Measurements from ENCODE around the gene WTIP. TPM values are rescaled to one million over a fixed set of nuclear protein-coding genes. Genes with fewer than 3 reads are reported as not detected.

Gene WTIP
- total and polyA plus RNA-seq, 2 of the 13 experiments (the other 11 are each of a cell fraction or from before 2014, with no cell fraction given): 15.0 to 18.1 TPM

DNA sequence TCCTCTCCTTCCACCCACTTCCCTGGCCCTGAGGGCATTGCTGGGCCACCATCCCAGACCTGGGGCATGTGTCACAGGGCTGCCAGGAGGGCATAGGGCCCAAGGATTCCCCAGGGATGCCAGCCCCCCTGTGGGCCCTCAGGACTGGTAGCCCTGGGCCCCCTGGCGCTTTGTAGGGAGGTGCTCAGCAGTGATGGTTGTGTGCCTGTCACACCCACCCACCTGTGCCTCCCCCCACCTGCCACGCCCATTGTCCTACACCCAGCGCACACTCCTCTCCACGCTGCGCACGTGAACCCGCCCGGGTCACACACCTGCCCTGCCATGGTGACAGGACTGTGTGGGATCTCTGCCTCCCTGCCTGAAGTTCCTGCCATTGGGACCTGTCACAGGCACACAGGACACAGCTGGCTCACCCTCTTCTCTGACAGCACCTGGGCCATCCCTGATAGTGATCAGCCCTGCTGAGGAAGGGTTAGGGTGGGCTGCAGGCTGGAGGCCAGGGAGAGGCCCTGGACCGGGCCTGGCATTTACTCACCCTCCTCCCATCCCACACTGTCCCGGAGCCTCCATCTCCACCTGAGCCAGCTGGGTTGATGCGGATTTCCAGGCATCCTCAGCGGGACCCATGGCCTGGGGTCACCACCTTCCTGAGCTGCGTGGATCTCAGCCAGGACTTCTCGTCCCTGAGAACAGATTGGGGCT is 23.9 kb downstream of the WTIP start:
- no peak for DNase-seq (ENCODE audit: low spot score)
- in situ Hi-C loops (cut with HindIII; ENCODE audit: extremely low pct_ligation_motif_present, low pct_unique_long_range_greater_than_20kb): loop anchor here (10.0 kb wide), 1 partner anchor 209 kb away; no protein-coding TSS in a partner anchor
- no peak for ATAC-seq
- peaks cover 24% of the 10 kb centered on the region for H3K4me1 ChIP-seq (ENCODE audit: insufficient read depth, low read length)
- no peak overlapping the region for H3K4me3 ChIP-seq (replicated peaks in 1 of 3; ENCODE audit: insufficient read depth in 1 of 3, low read depth in 2 of 3, low read length in 3 of 3)
- TF ChIP-seq TCF12 (IDR thresholded peaks at IDR 0.05) (no peak), TCF12 (CRISPR knock-in tag; IDR thresholded peaks at IDR 0.05) (no peak), ZNF703 (CRISPR knock-in tag; IDR thresholded peaks at IDR 0.05; ENCODE audit: borderline replicate concordance) (no peak), GABPA (IDR thresholded peaks at IDR 0.05; ENCODE audit: low read depth, low read length) (no peak), GABPA (CRISPR knock-in tag; IDR thresholded peaks at IDR 0.05; ENCODE audit: low read depth) (no peak), SUZ12 (IDR thresholded peaks at IDR 0.05; ENCODE audit: low read depth, low read length) (no peak), PHF8 (CRISPR knock-in tag; IDR thresholded peaks at IDR 0.05) (no peak), TSC22D2 (CRISPR knock-in tag; IDR thresholded peaks at IDR 0.05; ENCODE audit: borderline replicate concordance) (no peak), ZNF180 (CRISPR knock-in tag; IDR thresholded peaks at IDR 0.05; ENCODE audit: borderline replicate concordance, low read depth) (no peak), MIER3 (CRISPR knock-in tag; IDR thresholded peaks at IDR 0.05; ENCODE audit: borderline replicate concordance) (no peak), BCL3 (CRISPR knock-in tag; IDR thresholded peaks at IDR 0.05) (no peak), CSRNP1 (CRISPR knock-in tag; IDR thresholded peaks at IDR 0.05) (no peak), SMAD9 (CRISPR knock-in tag; IDR thresholded peaks at IDR 0.05) (no peak)
- TF ChIP-seq, protein P1, sequence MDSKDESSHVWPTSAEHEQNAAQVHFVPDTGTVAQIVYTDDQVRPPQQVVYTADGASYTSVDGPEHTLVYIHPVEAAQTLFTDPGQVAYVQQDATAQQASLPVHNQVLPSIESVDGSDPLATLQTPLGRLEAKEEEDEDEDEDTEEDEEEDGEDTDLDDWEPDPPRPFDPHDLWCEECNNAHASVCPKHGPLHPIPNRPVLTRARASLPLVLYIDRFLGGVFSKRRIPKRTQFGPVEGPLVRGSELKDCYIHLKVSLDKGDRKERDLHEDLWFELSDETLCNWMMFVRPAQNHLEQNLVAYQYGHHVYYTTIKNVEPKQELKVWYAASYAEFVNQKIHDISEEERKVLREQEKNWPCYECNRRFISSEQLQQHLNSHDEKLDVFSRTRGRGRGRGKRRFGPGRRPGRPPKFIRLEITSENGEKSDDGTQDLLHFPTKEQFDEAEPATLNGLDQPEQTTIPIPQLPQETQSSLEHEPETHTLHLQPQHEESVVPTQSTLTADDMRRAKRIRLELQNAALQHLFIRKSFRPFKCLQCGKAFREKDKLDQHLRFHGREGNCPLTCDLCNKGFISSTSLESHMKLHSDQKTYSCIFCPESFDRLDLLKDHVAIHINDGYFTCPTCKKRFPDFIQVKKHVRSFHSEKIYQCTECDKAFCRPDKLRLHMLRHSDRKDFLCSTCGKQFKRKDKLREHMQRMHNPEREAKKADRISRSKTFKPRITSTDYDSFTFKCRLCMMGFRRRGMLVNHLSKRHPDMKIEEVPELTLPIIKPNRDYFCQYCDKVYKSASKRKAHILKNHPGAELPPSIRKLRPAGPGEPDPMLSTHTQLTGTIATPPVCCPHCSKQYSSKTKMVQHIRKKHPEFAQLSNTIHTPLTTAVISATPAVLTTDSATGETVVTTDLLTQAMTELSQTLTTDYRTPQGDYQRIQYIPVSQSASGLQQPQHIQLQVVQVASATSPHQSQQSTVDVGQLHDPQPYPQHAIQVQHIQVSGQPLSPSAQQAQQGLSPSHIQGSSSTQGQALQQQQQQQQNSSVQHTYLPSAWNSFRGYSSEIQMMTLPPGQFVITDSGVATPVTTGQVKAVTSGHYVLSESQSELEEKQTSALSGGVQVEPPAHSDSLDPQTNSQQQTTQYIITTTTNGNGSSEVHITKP (CRISPR knock-in tag; IDR thresholded peaks at IDR 0.05; ENCODE audit: low read depth): no peak
- TF ChIP-seq, protein P2, sequence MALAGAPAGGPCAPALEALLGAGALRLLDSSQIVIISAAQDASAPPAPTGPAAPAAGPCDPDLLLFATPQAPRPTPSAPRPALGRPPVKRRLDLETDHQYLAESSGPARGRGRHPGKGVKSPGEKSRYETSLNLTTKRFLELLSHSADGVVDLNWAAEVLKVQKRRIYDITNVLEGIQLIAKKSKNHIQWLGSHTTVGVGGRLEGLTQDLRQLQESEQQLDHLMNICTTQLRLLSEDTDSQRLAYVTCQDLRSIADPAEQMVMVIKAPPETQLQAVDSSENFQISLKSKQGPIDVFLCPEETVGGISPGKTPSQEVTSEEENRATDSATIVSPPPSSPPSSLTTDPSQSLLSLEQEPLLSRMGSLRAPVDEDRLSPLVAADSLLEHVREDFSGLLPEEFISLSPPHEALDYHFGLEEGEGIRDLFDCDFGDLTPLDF (CRISPR knock-in tag; IDR thresholded peaks at IDR 0.05): no peak
- no peak overlapping the region for H3K9ac ChIP-seq (ENCODE audit: insufficient read depth, low read depth, low read length)
- 79% methylated on average over 12 of the region's 14 CpGs for WGBS (ENCODE audit: low lambda C conversion rate)
- no peak overlapping the region for H2AFZ ChIP-seq (ENCODE audit: low read length)
- no peak overlapping the region for H3K4me2 ChIP-seq (ENCODE audit: low read depth, low read length)
- CTCF ChIA-PET (ENCODE audit: low intra/inter-chr PET ratio, low total read pairs): no interaction called here
- no peaks in the 10 kb centered on the region for H3K9me3 ChIP-seq (ENCODE audit: low read length)
- no peak for FAIRE-seq
- H4K20me1 ChIP-seq (ENCODE audit: insufficient read depth, low read length): no peaks in the 10 kb centered on the region
- BruUV-seq (replicated peaks): no TSS peak
- H3K36me3 ChIP-seq (replicated peaks in 1 of 2; ENCODE audit: control insufficient read depth in 1 of 2, insufficient read depth in 2 of 2, low read length in 2 of 2): no peaks in the 10 kb centered on the region
- no peaks in the 10 kb centered on the region for H3K79me2 ChIP-seq (ENCODE audit: insufficient read depth, low read length)
- intact Hi-C loops (cut with micrococcal nuclease; ENCODE audit: unreplicated experiment): no loop called here
- H3K27me3 ChIP-seq (ENCODE audit: control insufficient read depth in 1 of 2, insufficient read depth in 2 of 2, low read length in 2 of 2): peaks cover 0 to 2% of the 10 kb centered on the region in 2 experiments; a peak in 1 of 5 replicates
- POLR2A ChIA-PET: no interaction called here
- no peak overlapping the region for H3K27ac ChIP-seq (ENCODE audit: extremely low read length, insufficient read depth, low read length)
